HL-60 (cell line): ENCODE data around the gene LBH.

Experiments used
- DNase-seq, 2 experiments: peaks; one replicate each; pipeline ENCODE4 v3.0.0-alpha.2; 2010 to 2020; ENCODE audit warnings: low read depth in 1 of 2, low spot score in 1 of 2
- H3K27ac ChIP-seq: fragments of 250-450 bp; sonication (Bioruptor Pico); replicated peaks from 2 replicates; pipeline ENCODE4 v1.5.1; 2020; ENCODE audit warnings: mild to moderate bottlenecking, moderate library complexity
- H3K27me3 ChIP-seq: fragments of 250-450 bp; sonication (Bioruptor Pico); 2 replicates; pipeline ENCODE4 v1.5.1; 2021; ENCODE audit warnings: mild to moderate bottlenecking, moderate library complexity; ENCODE audit not compliant: insufficient read depth, poor library complexity, severe bottlenecking
- H3K4me3 ChIP-seq: replicated peaks from 2 replicates; pipeline ENCODE4 v1.5.1; 2011; ENCODE audit warnings: mild to moderate bottlenecking, control low read depth, low read length; ENCODE audit not compliant: insufficient read depth
- GABPA ChIP-seq: IDR thresholded peaks from 2 replicates; pipeline ENCODE4 v1.6.1; 2012; ENCODE audit warnings: low read depth
- POLR2AphosphoS5 ChIP-seq: IDR thresholded peaks from 2 replicates; pipeline ENCODE4 v1.6.1; 2012; ENCODE audit warnings: low read depth
- REST ChIP-seq: IDR thresholded peaks from 2 replicates; pipeline ENCODE4 v1.6.1; 2012; ENCODE audit warnings: low read depth; ENCODE audit not compliant: insufficient replicate concordance
- SPI1 ChIP-seq: IDR thresholded peaks from 2 replicates; pipeline ENCODE4 v1.6.1; 2012; ENCODE audit warnings: low read depth, mild to moderate bottlenecking, borderline replicate concordance
- TF ChIP-seq, protein P1 (sequence below): IDR thresholded peaks from one replicate; pipeline ENCODE4 v1.5.1; 2011; ENCODE audit warnings: low read length, control low read depth, inconsistent platforms; ENCODE audit not compliant: insufficient read depth

LBH gene

DNA sequence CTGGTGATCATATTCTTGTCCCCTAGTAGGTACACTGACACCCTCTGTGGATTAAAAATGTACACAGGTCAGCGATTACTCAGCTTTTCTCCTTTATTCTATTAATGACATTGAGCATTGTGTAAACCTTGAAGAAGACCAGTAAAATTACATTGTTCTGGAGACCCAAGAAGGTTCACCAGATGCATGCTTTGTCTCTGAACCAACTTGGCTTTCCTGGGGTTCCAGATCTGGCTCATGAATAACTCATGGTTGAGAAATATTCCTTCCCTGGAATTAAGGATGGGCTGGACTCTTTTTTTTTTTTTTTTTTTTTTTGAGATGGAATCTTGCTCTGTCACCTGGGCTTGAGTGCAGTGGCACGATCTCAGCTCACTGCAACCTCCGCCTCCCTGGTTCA lies 11.9 kb downstream of the LBH start:
- H3K4me3 ChIP-seq, result no peak overlapping the region
- TF ChIP-seq POLR2AphosphoS5 (no peak), SPI1 (no peak), REST (no peak), GABPA (no peak)
- TF ChIP-seq, protein P1, sequence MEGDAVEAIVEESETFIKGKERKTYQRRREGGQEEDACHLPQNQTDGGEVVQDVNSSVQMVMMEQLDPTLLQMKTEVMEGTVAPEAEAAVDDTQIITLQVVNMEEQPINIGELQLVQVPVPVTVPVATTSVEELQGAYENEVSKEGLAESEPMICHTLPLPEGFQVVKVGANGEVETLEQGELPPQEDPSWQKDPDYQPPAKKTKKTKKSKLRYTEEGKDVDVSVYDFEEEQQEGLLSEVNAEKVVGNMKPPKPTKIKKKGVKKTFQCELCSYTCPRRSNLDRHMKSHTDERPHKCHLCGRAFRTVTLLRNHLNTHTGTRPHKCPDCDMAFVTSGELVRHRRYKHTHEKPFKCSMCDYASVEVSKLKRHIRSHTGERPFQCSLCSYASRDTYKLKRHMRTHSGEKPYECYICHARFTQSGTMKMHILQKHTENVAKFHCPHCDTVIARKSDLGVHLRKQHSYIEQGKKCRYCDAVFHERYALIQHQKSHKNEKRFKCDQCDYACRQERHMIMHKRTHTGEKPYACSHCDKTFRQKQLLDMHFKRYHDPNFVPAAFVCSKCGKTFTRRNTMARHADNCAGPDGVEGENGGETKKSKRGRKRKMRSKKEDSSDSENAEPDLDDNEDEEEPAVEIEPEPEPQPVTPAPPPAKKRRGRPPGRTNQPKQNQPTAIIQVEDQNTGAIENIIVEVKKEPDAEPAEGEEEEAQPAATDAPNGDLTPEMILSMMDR, result no peak
- no peak overlapping the region for H3K27ac ChIP-seq
- no peak for DNase-seq
- no peaks in the 10 kb centered on the region for H3K27me3 ChIP-seq

DNA sequence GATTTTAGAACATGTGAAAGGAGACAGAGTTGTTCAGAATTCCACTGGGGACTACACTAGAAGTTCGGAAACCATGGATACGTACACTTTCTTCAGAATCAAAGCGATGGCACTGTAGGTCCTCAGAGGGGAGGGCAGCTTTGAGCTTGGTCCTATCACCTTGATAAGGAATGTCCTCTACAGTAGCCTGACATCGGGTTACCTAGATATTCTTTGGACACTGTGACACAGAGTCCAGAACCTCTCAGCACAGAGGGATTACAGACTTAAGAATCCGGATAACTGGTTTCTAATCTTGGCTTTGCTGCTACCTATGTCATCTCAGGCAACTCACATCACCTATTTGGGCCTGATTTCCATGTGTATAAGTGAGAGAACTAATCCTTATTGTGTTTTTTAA lies 14.0 kb downstream of the LBH start:
- H3K27ac ChIP-seq, result no peak overlapping the region
- TF ChIP-seq REST (no peak), GABPA (no peak), POLR2AphosphoS5 (no peak), SPI1 (no peak)
- TF ChIP-seq, protein P1, result no peak
- no peak overlapping the region for H3K4me3 ChIP-seq
- H3K27me3 ChIP-seq, result no peaks in the 10 kb centered on the region
- no peak for DNase-seq

GRCh38 chr2:30248791-30249190 lies 17.5 kb downstream of the LBH start:
- Histone ChIP-seq H3K27ac (no peak overlapping the region), H3K27me3 (no peaks in the 10 kb centered on the region), H3K4me3 (no peak overlapping the region)
- TF ChIP-seq POLR2AphosphoS5 (no peak), GABPA (no peak), REST (no peak), SPI1 (no peak)
- TF ChIP-seq, protein P1, result no peak
- no peak for DNase-seq
